Measurements from ENCODE around the gene IRF9. TPM values are rescaled to one million over a fixed set of nuclear protein-coding genes. Genes with fewer than 3 reads are reported as not detected.

IRF9 gene
- total and polyA plus RNA-seq, 4 donors, result 75.3 to 124 (median 95.6) TPM

DNA sequence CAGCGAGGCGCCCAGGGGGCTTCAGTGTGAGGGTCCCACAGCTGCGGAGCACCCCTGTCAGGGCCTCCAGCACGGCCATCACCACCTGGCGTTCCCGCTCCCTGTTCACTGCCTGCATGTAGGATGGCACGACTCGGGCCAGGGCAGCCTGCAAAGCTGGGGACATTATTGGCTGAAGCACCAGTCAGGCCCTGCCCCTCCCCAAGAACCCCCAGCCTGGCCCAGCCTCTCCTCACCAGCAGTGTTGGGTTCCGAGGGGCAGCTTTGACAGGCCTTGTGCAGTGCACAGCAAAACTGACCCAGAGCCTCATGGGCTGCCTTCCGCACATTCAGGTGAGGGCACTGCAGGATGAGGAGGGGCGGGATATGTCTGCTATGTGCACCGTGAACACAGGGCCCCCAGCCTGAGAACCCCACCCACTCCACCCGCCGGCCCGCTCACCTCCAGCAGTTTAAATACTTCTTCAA, 22.0 kb downstream of the IRF9 start:
- H3K27me3 ChIP-seq (ENCODE audit: control insufficient read depth in 3 of 3, insufficient read depth in 3 of 3, low read length in 2 of 3), result no peaks in the 10 kb centered on the region
- no peaks in the 10 kb centered on the region for H3K9me3 ChIP-seq (ENCODE audit: control insufficient read depth in 4 of 4, insufficient read depth in 3 of 4, low read length in 3 of 4)
- no peak for ATAC-seq (ENCODE audit: insufficient read depth, low FRiP score)
- no peak for DNase-seq
- H3K27ac ChIP-seq (ENCODE audit: low read depth in 1 of 2, low read length in 1 of 2), result no peak overlapping the region
- 90 to 95% methylated on average over 15 of the region's 15 CpGs for WGBS, 2 donors
- no peak overlapping the region for H3K9ac ChIP-seq (ENCODE audit: insufficient read depth in 1 of 2, low read length in 2 of 2)
- peaks cover 23 to 78% (median 28%) of the 10 kb centered on the region in 4 donors for H3K36me3 ChIP-seq (ENCODE audit: control insufficient read depth in 4 of 4, insufficient read depth in 4 of 4, low read length in 4 of 4)
- no peak overlapping the region for H3K4me3 ChIP-seq
- TF ChIP-seq, protein P1, sequence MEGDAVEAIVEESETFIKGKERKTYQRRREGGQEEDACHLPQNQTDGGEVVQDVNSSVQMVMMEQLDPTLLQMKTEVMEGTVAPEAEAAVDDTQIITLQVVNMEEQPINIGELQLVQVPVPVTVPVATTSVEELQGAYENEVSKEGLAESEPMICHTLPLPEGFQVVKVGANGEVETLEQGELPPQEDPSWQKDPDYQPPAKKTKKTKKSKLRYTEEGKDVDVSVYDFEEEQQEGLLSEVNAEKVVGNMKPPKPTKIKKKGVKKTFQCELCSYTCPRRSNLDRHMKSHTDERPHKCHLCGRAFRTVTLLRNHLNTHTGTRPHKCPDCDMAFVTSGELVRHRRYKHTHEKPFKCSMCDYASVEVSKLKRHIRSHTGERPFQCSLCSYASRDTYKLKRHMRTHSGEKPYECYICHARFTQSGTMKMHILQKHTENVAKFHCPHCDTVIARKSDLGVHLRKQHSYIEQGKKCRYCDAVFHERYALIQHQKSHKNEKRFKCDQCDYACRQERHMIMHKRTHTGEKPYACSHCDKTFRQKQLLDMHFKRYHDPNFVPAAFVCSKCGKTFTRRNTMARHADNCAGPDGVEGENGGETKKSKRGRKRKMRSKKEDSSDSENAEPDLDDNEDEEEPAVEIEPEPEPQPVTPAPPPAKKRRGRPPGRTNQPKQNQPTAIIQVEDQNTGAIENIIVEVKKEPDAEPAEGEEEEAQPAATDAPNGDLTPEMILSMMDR (IDR thresholded peaks at IDR 0.05; ENCODE audit: control extremely low read depth, extremely low read depth), result no peak
- H3K4me1 ChIP-seq (ENCODE audit: control insufficient read depth in 5 of 5, insufficient read depth in 5 of 5, low read length in 5 of 5), result peaks cover 0 to 7% (median 5%) of the 10 kb centered on the region in 5 donors

DNA sequence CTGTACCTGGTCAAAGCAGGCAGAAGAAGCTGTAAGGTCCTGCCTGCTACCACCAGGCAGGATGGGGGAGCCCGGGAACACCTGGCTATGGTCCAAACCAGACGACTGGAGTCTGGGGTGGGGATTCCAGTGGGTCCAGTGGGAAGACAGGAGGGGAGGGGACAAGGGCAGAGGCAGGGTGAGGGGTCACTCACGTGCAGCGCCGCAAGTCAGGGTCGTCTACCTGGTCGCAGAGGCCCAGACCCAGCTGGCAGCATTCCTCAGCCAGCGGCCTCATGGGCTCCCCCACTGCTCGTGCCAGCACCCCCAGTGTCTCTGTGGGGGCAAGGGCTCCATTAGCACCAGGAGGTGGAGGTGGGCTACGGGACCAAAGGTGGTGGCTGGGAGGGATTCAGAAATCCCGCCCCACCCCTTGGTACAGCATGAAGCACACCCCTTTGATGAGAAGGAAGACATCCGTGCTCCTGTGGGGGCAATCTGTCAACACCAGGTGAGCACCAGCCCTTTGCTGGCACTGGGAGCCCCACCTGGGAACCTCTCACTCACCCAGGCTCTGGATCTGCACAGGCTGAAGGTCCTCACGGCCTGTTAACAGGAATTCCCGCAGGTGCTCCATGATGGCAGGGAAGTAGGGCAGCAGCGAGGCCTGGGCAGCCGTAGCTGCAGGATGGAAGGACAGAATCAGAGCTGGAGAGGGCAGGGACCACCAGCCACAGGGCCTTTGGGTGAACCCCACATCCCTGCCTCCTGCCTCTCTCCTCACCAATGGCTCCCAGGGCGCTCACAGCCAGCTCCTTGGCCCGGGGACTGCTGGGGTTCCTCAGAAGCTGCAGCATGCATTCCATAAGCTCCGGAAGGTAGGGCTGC, 23.3 kb downstream of the IRF9 start:
- no peak overlapping the region for H3K4me3 ChIP-seq
- ATAC-seq (ENCODE audit: insufficient read depth, low FRiP score), result no peak
- no peak overlapping the region for H3K27ac ChIP-seq (ENCODE audit: low read depth in 1 of 2, low read length in 1 of 2)
- DNase-seq, result no peak
- TF ChIP-seq, protein P1 (IDR thresholded peaks at IDR 0.05; ENCODE audit: control extremely low read depth, extremely low read depth), result no peak
- no peak overlapping the region for H3K9ac ChIP-seq (ENCODE audit: insufficient read depth in 1 of 2, low read length in 2 of 2)
- H3K27me3 ChIP-seq (ENCODE audit: control insufficient read depth in 3 of 3, insufficient read depth in 3 of 3, low read length in 2 of 3), result no peaks in the 10 kb centered on the region
- 91 to 92% methylated on average over 19 of the region's 19 CpGs for WGBS, 2 donors
- peaks cover 0 to 8% (median 5%) of the 10 kb centered on the region in 5 donors for H3K4me1 ChIP-seq (ENCODE audit: control insufficient read depth in 5 of 5, insufficient read depth in 5 of 5, low read length in 5 of 5)
- H3K9me3 ChIP-seq (ENCODE audit: control insufficient read depth in 4 of 4, insufficient read depth in 3 of 4, low read length in 3 of 4), result no peaks in the 10 kb centered on the region
- H3K36me3 ChIP-seq (ENCODE audit: control insufficient read depth in 4 of 4, insufficient read depth in 4 of 4, low read length in 4 of 4), result peaks cover 23 to 66% (median 28%) of the 10 kb centered on the region in 4 donors

DNA sequence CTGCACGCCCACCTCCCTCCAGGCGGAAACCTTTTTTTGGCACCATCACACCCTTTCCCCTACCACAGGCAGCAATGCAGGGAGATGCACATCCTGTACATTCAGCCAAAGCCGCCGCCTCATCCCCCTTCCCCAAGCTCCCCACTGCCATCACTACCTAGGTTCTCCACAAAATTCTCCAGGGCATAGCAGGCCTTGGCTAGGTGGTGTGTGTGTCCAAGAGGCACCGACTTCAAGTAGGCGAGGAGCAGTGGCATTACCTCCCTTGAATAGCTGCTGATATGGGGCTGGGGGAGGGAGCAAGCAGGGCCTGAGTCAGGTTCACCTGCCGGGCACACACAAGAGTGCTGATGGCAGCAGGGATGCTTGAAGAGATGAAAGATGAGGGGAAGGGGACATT, 24.0 kb downstream of the IRF9 start:
- TF ChIP-seq, protein P1 (IDR thresholded peaks at IDR 0.05; ENCODE audit: control extremely low read depth, extremely low read depth), result no peak
- peaks cover 23 to 59% (median 28%) of the 10 kb centered on the region in 4 donors for H3K36me3 ChIP-seq (ENCODE audit: control insufficient read depth in 4 of 4, insufficient read depth in 4 of 4, low read length in 4 of 4)
- no peak for ATAC-seq (ENCODE audit: insufficient read depth, low FRiP score)
- H3K27me3 ChIP-seq (ENCODE audit: control insufficient read depth in 3 of 3, insufficient read depth in 3 of 3, low read length in 2 of 3), result no peaks in the 10 kb centered on the region
- 97% methylated on average over 7 of the region's 7 CpGs for WGBS, 2 donors
- no peak overlapping the region for H3K9ac ChIP-seq (ENCODE audit: insufficient read depth in 1 of 2, low read length in 2 of 2)
- DNase-seq, result no peak
- peaks cover 0 to 8% (median 5%) of the 10 kb centered on the region in 5 donors for H3K4me1 ChIP-seq (ENCODE audit: control insufficient read depth in 5 of 5, insufficient read depth in 5 of 5, low read length in 5 of 5)
- no peak overlapping the region for H3K27ac ChIP-seq (ENCODE audit: low read depth in 1 of 2, low read length in 1 of 2)
- H3K9me3 ChIP-seq (ENCODE audit: control insufficient read depth in 4 of 4, insufficient read depth in 3 of 4, low read length in 3 of 4), result no peaks in the 10 kb centered on the region
- no peak overlapping the region for H3K4me3 ChIP-seq

All from lung (tissue), 12 donors.